NOMO-1 treated with DMSO at 0.1 percent for 48 hours (cell line): Measurements from ENCODE around the gene SIGLEC1.

Source experiments
- DNase-seq: peaks from one replicate; lab custom pipeline; 2025; ENCODE audit not compliant: unreplicated experiment; lab: John Stamatoyannopoulos, UW

Gene SIGLEC1

DNA sequence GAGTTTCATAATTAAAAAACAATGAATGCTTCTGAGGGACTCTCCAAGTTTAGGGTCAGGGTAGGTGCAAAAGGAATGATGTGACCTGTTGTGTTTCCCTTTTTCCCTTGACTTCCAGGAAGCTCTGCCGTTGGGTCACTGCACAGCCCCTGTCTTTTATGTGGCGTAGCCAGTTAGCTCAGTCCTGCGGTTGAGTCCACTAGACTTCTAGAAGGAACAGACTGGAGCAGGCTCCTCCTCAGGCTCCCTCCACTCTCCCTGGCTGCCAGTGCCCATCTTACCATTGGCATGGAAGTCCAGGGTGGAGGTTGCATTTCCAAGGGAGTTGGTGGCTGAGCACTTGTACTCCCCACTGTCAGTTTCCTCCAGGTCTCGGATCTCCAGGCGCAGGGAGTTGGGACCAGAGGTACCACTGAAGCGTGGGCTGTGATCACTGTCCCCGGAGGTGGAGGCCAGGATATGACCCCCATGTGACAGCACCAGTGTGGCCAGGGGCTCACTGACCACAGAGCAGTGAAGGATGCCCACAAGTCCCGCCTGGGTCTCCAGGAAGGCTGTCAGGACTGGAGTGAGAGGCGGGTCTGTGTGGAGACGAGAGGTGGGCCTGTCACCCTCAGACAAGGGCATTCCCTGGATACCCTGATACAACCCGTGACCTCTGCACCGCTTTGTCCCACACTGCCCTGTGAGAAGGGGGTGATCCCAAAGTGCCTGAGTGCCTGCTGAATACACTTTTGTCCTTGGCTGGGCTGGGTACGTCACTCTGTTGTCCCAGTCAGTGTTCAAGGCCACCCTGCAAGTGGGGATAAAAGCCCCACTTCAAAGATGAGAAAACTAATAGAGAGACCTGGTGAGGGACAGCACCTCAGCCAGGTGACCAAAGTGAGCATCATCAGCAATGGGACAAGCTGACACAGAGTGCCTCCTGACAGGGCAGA, 11.1 kb downstream of the SIGLEC1 start:
- no peak for DNase-seq

GRCh38 chr20:3699037-3699436, 13.4 kb downstream of the SIGLEC1 start:
- no peak for DNase-seq

- no peak for DNase-seq
These were observed 13.8 kb downstream of the SIGLEC1 start for GRCh38 chr20:3698591-3699001.

DNA sequence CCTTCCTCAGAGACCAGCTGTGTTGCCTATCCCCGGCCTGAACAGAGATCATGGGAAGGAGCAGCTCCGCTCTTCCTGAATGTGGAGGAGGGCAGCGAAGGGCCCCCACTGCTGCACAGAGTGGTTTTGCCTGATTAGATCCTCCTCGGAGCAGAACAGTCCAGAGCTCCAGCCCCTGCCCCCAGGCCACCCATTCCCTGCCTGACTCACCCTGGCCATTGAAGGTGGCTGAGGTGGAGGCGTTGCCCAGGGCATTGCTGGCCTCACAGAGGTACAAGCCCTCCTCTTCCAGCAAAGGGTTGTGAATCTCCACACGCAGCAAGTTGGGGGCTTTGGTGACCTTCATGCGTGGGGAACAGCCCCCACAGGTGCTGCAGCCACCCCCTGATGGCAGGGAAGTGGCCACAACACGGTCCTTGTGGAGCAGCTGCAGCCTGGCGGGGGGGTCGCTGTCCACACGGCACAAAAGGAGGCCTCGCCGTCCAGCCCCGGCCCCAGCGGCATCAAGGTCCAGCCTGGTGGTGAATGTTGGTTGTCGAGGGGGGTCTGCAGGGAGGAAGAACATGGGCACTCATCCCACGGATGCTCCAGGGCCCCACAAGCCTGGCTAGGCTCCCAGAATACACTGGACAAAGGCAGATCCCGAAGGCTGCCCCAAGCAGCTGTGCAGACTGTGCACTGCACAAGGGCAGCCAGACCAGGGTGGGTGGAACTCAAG, 14.7 kb downstream of the SIGLEC1 start:
- DNase-seq: no peak

DNA sequence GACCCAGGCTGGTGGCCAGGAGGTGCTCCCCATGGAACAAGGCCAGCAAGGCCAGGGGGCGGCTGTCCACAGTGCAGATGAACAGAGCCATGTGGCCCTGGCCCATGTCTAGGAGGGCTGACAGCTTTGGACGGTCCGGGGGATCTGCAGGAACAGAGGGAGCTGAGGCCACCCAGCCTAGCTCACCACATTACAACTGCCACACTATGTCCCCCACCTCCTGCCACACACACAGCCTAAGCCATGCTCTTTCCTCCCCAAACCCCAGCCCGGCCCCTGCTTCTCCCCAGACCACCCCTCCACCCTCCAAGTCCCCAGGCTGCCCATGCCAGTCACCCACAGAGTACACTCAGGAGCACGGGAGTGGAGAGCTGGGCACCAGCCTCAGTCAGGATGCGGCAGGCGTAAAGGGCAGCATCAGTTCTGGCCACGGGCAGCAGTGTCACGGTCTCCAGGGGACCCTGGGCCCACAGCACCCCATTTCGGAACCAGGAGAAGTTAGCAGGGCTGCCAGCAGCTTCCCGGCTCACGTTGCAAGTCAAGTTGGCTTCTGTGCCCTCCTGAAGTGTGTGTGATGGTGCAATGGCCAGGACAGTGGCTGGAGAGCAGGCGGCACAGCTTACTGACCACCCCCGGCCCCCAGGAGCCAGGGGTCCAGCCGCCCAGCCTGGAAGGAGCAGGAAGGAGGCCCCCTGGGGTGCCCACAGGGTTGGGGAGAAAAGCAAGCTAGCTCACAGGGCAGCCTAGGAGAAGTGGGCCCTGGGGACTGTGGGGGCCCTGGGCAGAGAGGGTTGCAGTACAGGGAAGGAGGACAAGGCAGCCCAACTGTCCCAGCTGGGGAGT, 15.4 kb downstream of the SIGLEC1 start:
- no peak for DNase-seq

DNA sequence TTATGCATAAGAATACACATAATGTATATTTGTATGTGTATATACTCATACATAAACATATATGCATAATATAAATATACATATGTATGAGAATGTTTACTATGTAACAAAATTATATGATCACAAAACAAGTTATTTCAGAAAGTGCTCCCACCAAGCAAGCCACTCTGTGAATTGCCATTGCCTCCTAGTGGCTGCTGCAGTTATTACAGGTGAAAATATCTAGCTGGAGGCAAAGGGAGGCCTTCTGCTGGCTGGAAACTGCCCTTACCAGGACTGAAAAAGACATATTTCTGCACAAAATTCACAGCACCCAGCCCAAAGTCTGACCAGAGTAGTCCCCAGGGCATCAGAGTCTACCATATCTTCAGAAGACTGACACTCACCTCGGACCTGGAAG, 16.2 kb downstream of the SIGLEC1 start:
- no peak for DNase-seq

GRCh38 chr20:3694864-3695263, 17.5 kb downstream of the SIGLEC1 start:
- DNase-seq: no peak

GRCh38 chr20:3693376-3693775, 19.0 kb downstream of the SIGLEC1 start:
- DNase-seq: no peak

- no peak for DNase-seq
These were observed 19.6 kb downstream of the SIGLEC1 start for GRCh38 chr20:3692706-3693294.

DNA sequence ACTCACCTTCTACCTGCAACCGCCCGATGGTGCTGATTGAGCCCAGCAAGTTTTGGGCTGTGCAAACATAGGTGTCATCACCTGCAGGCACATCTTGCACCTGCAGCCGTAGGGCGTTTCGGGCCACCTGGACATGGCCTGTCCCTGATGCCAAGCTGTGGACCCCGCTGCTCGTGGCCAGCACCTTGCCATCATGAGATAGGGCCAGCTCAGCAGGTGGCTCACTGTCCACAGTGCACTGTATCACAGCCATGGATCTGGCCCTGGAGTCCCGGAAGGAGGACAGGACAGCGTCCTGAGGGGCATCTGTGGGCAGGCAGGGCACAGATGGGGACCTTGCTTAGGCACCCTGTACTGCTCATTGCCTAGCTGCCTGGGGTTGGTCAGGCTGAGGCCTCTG, 20.5 kb downstream of the SIGLEC1 start:
- no peak for DNase-seq

DNA sequence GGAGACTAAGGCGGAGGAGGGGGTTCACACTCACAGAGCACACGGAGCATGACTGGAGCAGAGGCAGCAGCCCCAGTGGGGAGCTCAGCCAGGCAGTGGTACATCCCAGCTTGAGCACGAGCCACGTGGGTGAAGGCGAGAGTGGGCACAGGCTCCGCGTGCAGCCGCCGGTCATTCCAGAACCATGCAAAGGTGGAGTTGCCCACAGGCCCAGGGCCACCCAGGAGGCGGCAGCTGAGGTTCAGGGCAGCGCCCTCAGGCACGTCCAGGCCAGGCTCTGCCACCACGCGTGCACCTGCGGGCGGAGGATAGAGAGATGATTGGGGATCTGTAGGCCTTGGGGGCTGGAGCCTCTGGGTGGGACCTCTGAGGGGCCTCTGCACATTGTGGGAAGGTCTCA, 21.1 kb downstream of the SIGLEC1 start:
- no peak for DNase-seq

- DNase-seq: no peak
These were observed 22.0 kb downstream of the SIGLEC1 start for GRCh38 chr20:3690413-3690812.

DNA sequence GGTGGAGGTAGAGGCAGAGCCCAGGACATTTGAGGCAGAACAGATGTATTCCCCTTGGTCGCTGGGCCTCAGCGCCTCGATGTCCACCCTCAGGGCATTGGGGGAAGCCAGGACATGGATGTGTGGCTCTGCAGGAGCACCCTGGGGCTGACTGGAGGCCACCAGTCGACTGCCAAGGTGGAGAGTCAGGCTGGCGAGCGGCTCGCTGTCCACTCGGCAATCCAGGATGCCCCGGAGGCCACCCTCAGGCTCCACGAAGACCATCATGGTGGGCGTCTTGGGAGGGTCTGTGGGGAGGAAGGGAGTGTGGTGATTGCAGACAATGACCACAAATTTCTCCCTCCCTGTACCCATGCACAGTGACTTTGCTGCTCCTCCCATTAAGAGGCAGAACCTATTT, 22.4 kb downstream of the SIGLEC1 start:
- no peak for DNase-seq

GRCh38 chr20:3687655-3688054, 24.7 kb downstream of the SIGLEC1 start:
- DNase-seq: no peak

GRCh38 chr20:3686867-3687321, 25.5 kb downstream of the SIGLEC1 start:
- DNase-seq: no peak

- no peak for DNase-seq
These were observed 26.0 kb downstream of the SIGLEC1 start for GRCh38 chr20:3686421-3686820.

GRCh38 chr20:3685341-3685740, 27.1 kb downstream of the SIGLEC1 start:
- no peak for DNase-seq

GRCh38 chr20:3681931-3682781, 30.2 kb downstream of the SIGLEC1 start, which contains the start of gene ADAM33:
ADAM33 (minus strand) TSS chr20:3682010; CDS start chr20:3682004, 6 bp downstream.
- DNase-seq: no peak

- DNase-seq: no peak
These were observed 31.0 kb downstream of the SIGLEC1 start for GRCh38 chr20:3681352-3681930.
